HL-60 (cell line): ENCODE measurements around the gene DAPP1.

Experiments used
- DNase-seq, 2 experiments: peaks; one replicate each; pipeline ENCODE4 v3.0.0-alpha.2; 2010 to 2020; ENCODE audit warnings: low read depth in 1 of 2, low spot score in 1 of 2
- H3K27ac ChIP-seq: fragments of 250-450 bp; sonication (Bioruptor Pico); replicated peaks from 2 replicates; pipeline ENCODE4 v1.5.1; 2020; ENCODE audit warnings: mild to moderate bottlenecking, moderate library complexity
- H3K27me3 ChIP-seq: fragments of 250-450 bp; sonication (Bioruptor Pico); 2 replicates; pipeline ENCODE4 v1.5.1; 2021; ENCODE audit warnings: mild to moderate bottlenecking, moderate library complexity; ENCODE audit not compliant: insufficient read depth, poor library complexity, severe bottlenecking
- H3K4me3 ChIP-seq: replicated peaks from 2 replicates; pipeline ENCODE4 v1.5.1; 2011; ENCODE audit warnings: mild to moderate bottlenecking, control low read depth, low read length; ENCODE audit not compliant: insufficient read depth
- CTCF ChIP-seq: IDR thresholded peaks from one replicate; pipeline ENCODE4 v1.5.1; 2011; ENCODE audit warnings: low read length, control low read depth, inconsistent platforms; ENCODE audit not compliant: insufficient read depth
- GABPA ChIP-seq: IDR thresholded peaks from 2 replicates; pipeline ENCODE4 v1.6.1; 2012; ENCODE audit warnings: low read depth
- POLR2AphosphoS5 ChIP-seq: IDR thresholded peaks from 2 replicates; pipeline ENCODE4 v1.6.1; 2012; ENCODE audit warnings: low read depth
- REST ChIP-seq: IDR thresholded peaks from 2 replicates; pipeline ENCODE4 v1.6.1; 2012; ENCODE audit warnings: low read depth; ENCODE audit not compliant: insufficient replicate concordance
- SPI1 ChIP-seq: IDR thresholded peaks from 2 replicates; pipeline ENCODE4 v1.6.1; 2012; ENCODE audit warnings: low read depth, mild to moderate bottlenecking, borderline replicate concordance

Gene DAPP1

GRCh38 chr4:99832321-99832720 lies 15.7 kb downstream of the DAPP1 start:
- Histone ChIP-seq H3K27ac (no peak overlapping the region), H3K27me3 (no peaks in the 10 kb centered on the region), H3K4me3 (no peak overlapping the region)
- DNase-seq: no peak
- TF ChIP-seq SPI1: no peak
- no peak for TF ChIP-seq CTCF
- TF ChIP-seq GABPA: no peak
- no peak for TF ChIP-seq REST
- no peak for TF ChIP-seq POLR2AphosphoS5

GRCh38 chr4:99832758-99833157 lies 16.1 kb downstream of the DAPP1 start:
- DNase-seq: no peak
- no peak overlapping the region for H3K27ac ChIP-seq
- H3K4me3 ChIP-seq: no peak overlapping the region
- no peaks in the 10 kb centered on the region for H3K27me3 ChIP-seq
- TF ChIP-seq REST: no peak
- TF ChIP-seq CTCF: no peak
- TF ChIP-seq POLR2AphosphoS5: no peak
- TF ChIP-seq GABPA: no peak
- no peak for TF ChIP-seq SPI1

- no peak for TF ChIP-seq POLR2AphosphoS5
- no peak for TF ChIP-seq SPI1
- TF ChIP-seq REST: no peak
- no peak for TF ChIP-seq CTCF
- TF ChIP-seq GABPA: no peak
- no peak for DNase-seq
- no peak overlapping the region for H3K4me3 ChIP-seq
- no peaks in the 10 kb centered on the region for H3K27me3 ChIP-seq
- no peak overlapping the region for H3K27ac ChIP-seq
These were observed 17.1 kb downstream of the DAPP1 start for GRCh38 chr4:99833756-99834155.
